MM.1S (cell line): ENCODE measurements around the gene RTCA.

Experiments used
- DNase-seq: peaks from one replicate; pipeline ENCODE4 v3.0.0-alpha.2; 2015
- H2AFZ ChIP-seq: fragments of 300-600 bp; sonication (generic); 2 replicates; pipeline ENCODE4 v1.6.0; 2016; ENCODE audit warnings: antibody characterized with exemption, low read length
- H3F3A ChIP-seq: fragments of 300-600 bp; sonication (generic); 2 replicates; pipeline ENCODE4 v1.6.1; 2016; ENCODE audit warnings: mild to moderate bottlenecking, antibody characterized with exemption, low read length, moderate library complexity, mixed read lengths; ENCODE audit not compliant: insufficient read depth
- H3K27ac ChIP-seq: fragments of 300-600 bp; sonication (generic); 2 replicates; pipeline ENCODE4 v1.5.1; 2016; ENCODE audit warnings: mild to moderate bottlenecking, low read length
- H3K27me3 ChIP-seq: fragments of 300-600 bp; sonication (generic); replicated peaks from 2 replicates; pipeline ENCODE4 v1.6.0; 2016; ENCODE audit warnings: low read length; ENCODE audit not compliant: insufficient read depth
- H3K36me3 ChIP-seq: fragments of 300-600 bp; sonication (generic); replicated peaks from 2 replicates; pipeline ENCODE4 v1.6.1; 2016; ENCODE audit warnings: mild to moderate bottlenecking, low read length, mixed read lengths; ENCODE audit not compliant: insufficient read depth
- H3K4me1 ChIP-seq: fragments of 300-600 bp; sonication (generic); 2 replicates; pipeline ENCODE4 v1.6.1; 2016; ENCODE audit warnings: low read length, mixed read lengths
- H3K4me2 ChIP-seq: fragments of 300-600 bp; sonication (generic); 2 replicates; pipeline ENCODE4 v1.6.0; 2016; ENCODE audit warnings: low read depth, low read length
- H3K4me3 ChIP-seq: fragments of 300-600 bp; sonication (generic); 2 replicates; pipeline ENCODE4 v1.5.1; 2016; ENCODE audit warnings: low read length, mixed read lengths
- H3K79me2 ChIP-seq: fragments of 300-600 bp; sonication (generic); 2 replicates; pipeline ENCODE4 v1.6.1; 2016; ENCODE audit warnings: mixed run types, low read length, mixed read lengths
- H3K9ac ChIP-seq: fragments of 300-600 bp; sonication (generic); 2 replicates; pipeline ENCODE4 v1.6.1; 2016; ENCODE audit warnings: low read length, mixed read lengths
- H3K9me2 ChIP-seq: fragments of 300-600 bp; sonication (generic); replicated peaks from 2 replicates; pipeline ENCODE4 v1.6.1; 2016; ENCODE audit warnings: mild to moderate bottlenecking, low read length, mixed read lengths; ENCODE audit not compliant: insufficient read depth
- H3K9me3 ChIP-seq: fragments of 300-600 bp; sonication (generic); replicated peaks from 2 replicates; pipeline ENCODE4 v1.6.1; 2016; ENCODE audit warnings: mild to moderate bottlenecking, low read length, mixed read lengths; ENCODE audit not compliant: insufficient read depth
- H4K20me1 ChIP-seq: fragments of 300-600 bp; sonication (generic); 2 replicates; pipeline ENCODE4 v1.6.1; 2016; ENCODE audit warnings: mild to moderate bottlenecking, low read length, moderate library complexity, mixed read lengths; ENCODE audit not compliant: insufficient read depth
- EZH2 ChIP-seq: fragments of 300-600 bp; sonication (generic); optimal IDR thresholded peaks from 2 replicates; pipeline ENCODE3; 2017; ENCODE audit warnings: low read depth, mild to moderate bottlenecking, antibody characterized with exemption, low read length, mixed read lengths
- EZH2phosphoT487 ChIP-seq: fragments of 300-600 bp; sonication (generic); IDR thresholded peaks from 2 replicates; pipeline ENCODE4 v1.6.1; 2018; ENCODE audit warnings: antibody characterized with exemption, low read length
- TF ChIP-seq, protein P1 (sequence below): fragments of 300-600 bp; sonication (generic); IDR thresholded peaks from 2 replicates; pipeline ENCODE4 v1.5.1; 2016; ENCODE audit warnings: antibody characterized with exemption, low read length, mixed read lengths

Gene RTCA

DNA sequence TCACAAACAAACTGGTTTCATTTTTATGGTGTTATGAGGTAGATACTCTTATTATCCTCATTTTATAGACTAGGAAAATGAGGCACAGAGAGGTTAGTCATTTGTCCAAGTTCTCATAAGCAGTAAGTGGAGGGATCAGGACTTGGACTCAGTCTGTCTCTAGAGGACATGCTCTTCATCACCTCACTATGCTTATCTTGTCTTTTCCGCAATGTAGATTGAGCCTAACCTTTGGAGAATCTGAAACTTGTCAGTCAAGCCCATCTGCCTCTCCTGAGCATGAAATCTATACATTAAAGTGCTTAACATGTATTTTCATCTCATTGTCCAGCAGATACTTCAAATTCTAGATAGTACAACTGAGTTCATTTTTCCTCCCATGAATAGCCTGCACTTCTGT lies 74.5 kb downstream of the RTCA start:
- Histone ChIP-seq H3K9ac (no peak overlapping the region), H3K79me2 (no peaks in the 10 kb centered on the region), H3K4me1 (no peaks in the 10 kb centered on the region), H3K9me2 (no peaks in the 10 kb centered on the region), H3F3A (no peaks in the 10 kb centered on the region), H3K27me3 (no peaks in the 10 kb centered on the region), H2AFZ (no peak overlapping the region), H3K36me3 (no peaks in the 10 kb centered on the region), H3K27ac (no peak overlapping the region), H3K9me3 (no peaks in the 10 kb centered on the region), H3K4me3 (no peak overlapping the region), H3K4me2 (no peak overlapping the region), H4K20me1 (no peaks in the 10 kb centered on the region)
- no peak for TF ChIP-seq EZH2
- no peak for TF ChIP-seq EZH2phosphoT487
- TF ChIP-seq, protein P1, sequence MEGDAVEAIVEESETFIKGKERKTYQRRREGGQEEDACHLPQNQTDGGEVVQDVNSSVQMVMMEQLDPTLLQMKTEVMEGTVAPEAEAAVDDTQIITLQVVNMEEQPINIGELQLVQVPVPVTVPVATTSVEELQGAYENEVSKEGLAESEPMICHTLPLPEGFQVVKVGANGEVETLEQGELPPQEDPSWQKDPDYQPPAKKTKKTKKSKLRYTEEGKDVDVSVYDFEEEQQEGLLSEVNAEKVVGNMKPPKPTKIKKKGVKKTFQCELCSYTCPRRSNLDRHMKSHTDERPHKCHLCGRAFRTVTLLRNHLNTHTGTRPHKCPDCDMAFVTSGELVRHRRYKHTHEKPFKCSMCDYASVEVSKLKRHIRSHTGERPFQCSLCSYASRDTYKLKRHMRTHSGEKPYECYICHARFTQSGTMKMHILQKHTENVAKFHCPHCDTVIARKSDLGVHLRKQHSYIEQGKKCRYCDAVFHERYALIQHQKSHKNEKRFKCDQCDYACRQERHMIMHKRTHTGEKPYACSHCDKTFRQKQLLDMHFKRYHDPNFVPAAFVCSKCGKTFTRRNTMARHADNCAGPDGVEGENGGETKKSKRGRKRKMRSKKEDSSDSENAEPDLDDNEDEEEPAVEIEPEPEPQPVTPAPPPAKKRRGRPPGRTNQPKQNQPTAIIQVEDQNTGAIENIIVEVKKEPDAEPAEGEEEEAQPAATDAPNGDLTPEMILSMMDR = no peak
- no peak for DNase-seq

- Histone ChIP-seq H2AFZ (no peak overlapping the region), H4K20me1 (no peaks in the 10 kb centered on the region), H3K9me3 (no peaks in the 10 kb centered on the region), H3K9me2 (no peaks in the 10 kb centered on the region), H3K79me2 (no peaks in the 10 kb centered on the region), H3F3A (no peaks in the 10 kb centered on the region), H3K4me2 (no peak overlapping the region), H3K9ac (no peak overlapping the region), H3K27ac (no peak overlapping the region), H3K4me3 (no peak overlapping the region), H3K36me3 (no peaks in the 10 kb centered on the region), H3K4me1 (no peaks in the 10 kb centered on the region), H3K27me3 (no peaks in the 10 kb centered on the region)
- no peak for TF ChIP-seq EZH2
- TF ChIP-seq, protein P1 = no peak
- no peak for DNase-seq
Observed at GRCh38 chr1:100342348-100342747, 76.3 kb downstream of the RTCA start.
